Hepatocyte (in vitro differentiated cells): ENCODE data around the gene AGFG2. TPM values are rescaled to one million over a fixed set of nuclear protein-coding genes. Genes with fewer than 3 reads are reported as not detected.

Experiments
- DNase-seq: peaks from one replicate; pipeline ENCODE4 v3.0.0-alpha.2; 2016; ENCODE audit warnings: low spot score
- H2AFZ ChIP-seq: fragments of 200-600 bp; sonication (generic); 2 replicates; pipeline ENCODE4 v1.6.0; 2016; ENCODE audit warnings: antibody characterized with exemption, mild to moderate bottlenecking
- H3K27ac ChIP-seq: fragments of 200-600 bp; sonication (generic); 2 replicates; pipeline ENCODE4 v1.5.1; 2016; ENCODE audit warnings: mild to moderate bottlenecking
- H3K27me3 ChIP-seq: fragments of 200-600 bp; sonication (generic); 2 replicates; pipeline ENCODE4 v1.6.1; 2016
- H3K36me3 ChIP-seq: fragments of 200-600 bp; sonication (generic); replicated peaks from 2 replicates; pipeline ENCODE4 v1.5.1; 2016; ENCODE audit warnings: low read depth; ENCODE audit not compliant: insufficient read depth
- H3K4me1 ChIP-seq: fragments of 200-600 bp; sonication (generic); 2 replicates; pipeline ENCODE4 v1.5.1; 2016; ENCODE audit warnings: mild to moderate bottlenecking, moderate library complexity; ENCODE audit not compliant: insufficient read depth
- H3K4me2 ChIP-seq: fragments of 200-600 bp; sonication (generic); 2 replicates; pipeline ENCODE4 v1.6.0; 2016
- H3K4me3 ChIP-seq: fragments of 200-600 bp; sonication (generic); 2 replicates; pipeline ENCODE4 v1.5.1; 2016; ENCODE audit warnings: mild to moderate bottlenecking
- H3K79me2 ChIP-seq: fragments of 200-600 bp; sonication (generic); 2 replicates; pipeline ENCODE4 v1.6.0; 2017; ENCODE audit warnings: mild to moderate bottlenecking
- H3K9me2 ChIP-seq: fragments of 200-600 bp; sonication (generic); replicated peaks from 2 replicates; pipeline ENCODE4 v1.6.0; 2017; ENCODE audit warnings: mild to moderate bottlenecking; ENCODE audit not compliant: insufficient read depth
- H3K9me3 ChIP-seq: fragments of 200-600 bp; sonication (generic); 2 replicates; pipeline ENCODE4 v1.5.1; 2016; ENCODE audit warnings: low read depth, mild to moderate bottlenecking
- H4K20me1 ChIP-seq: fragments of 200-600 bp; sonication (generic); 2 replicates; pipeline ENCODE4 v1.6.0; 2016; ENCODE audit warnings: mild to moderate bottlenecking; ENCODE audit not compliant: insufficient read depth, poor library complexity, severe bottlenecking
- CTCF ChIP-seq: fragments of 200-600 bp; sonication (generic); IDR thresholded peaks from 2 replicates; pipeline ENCODE4 v1.5.1; 2016; ENCODE audit warnings: antibody characterized with exemption, mild to moderate bottlenecking; ENCODE audit not compliant: poor library complexity
- EZH2 ChIP-seq: fragments of 200-600 bp; sonication (generic); IDR thresholded peaks from 2 replicates; pipeline ENCODE4 v1.6.1; 2016; ENCODE audit warnings: antibody characterized with exemption, mild to moderate bottlenecking, borderline replicate concordance
- EZH2phosphoT487 ChIP-seq: fragments of 200-600 bp; sonication (generic); IDR thresholded peaks from one replicate; pipeline ENCODE4 v1.6.1; 2018; ENCODE audit warnings: antibody characterized with exemption, mild to moderate bottlenecking, low read depth, moderate library complexity; ENCODE audit not compliant: unreplicated experiment, severe bottlenecking
- WGBS: methylation state at CpG from one replicate; pipeline ENCODE4 v1.1.6; 2016; ENCODE audit warnings: low lambda C conversion rate; ENCODE audit errors: missing lambda C conversion rate; 5-methylcytosine and 5-hydroxymethylcytosine counted together
- polyA plus RNA-seq: library from polyadenylated mRNA; unstranded; fragments of >200 nt; fragmentation: Nextera tagmentation; extraction: Ambion mirVana; gene quantifications from 2 replicates; pipeline ENCODE4 v1.2.1, GENCODE V29; 2016
- total RNA-seq: library from RNA; depleted of rRNA; stranded (reverse); fragments of >200 nt; gene quantifications from 2 replicates; pipeline ENCODE4 v1.2.3, GENCODE V29; 2014

The AGFG2 gene
- total and polyA plus RNA-seq, 2 experiments from 2014 or later, result 32.8 to 53.7 TPM

GRCh38 chr7:100570954-100571828, 32.2 kb downstream of the AGFG2 start:
- DNase-seq, result peak; percentile 80
- H3K4me1 ChIP-seq, result peaks cover 44% of the 10 kb centered on the region
- H4K20me1 ChIP-seq, result no peaks in the 10 kb centered on the region
- H3K36me3 ChIP-seq, result no peaks in the 10 kb centered on the region
- H3K9me2 ChIP-seq, result no peaks in the 10 kb centered on the region
- H3K4me2 ChIP-seq, result peak overlapping the region; percentile 51
- TF ChIP-seq EZH2 (no peak), EZH2phosphoT487 (no peak), CTCF (no peak)
- no peaks in the 10 kb centered on the region for H3K9me3 ChIP-seq
- no peak overlapping the region for H2AFZ ChIP-seq
- no peak overlapping the region for H3K4me3 ChIP-seq
- no peaks in the 10 kb centered on the region for H3K27me3 ChIP-seq
- no peaks in the 10 kb centered on the region for H3K79me2 ChIP-seq
- WGBS, result 59% methylated on average over 20 of the region's 26 CpGs
- H3K27ac ChIP-seq, result peak overlapping the region; percentile 77

- no peaks in the 10 kb centered on the region for H3K79me2 ChIP-seq
- 78% methylated on average over 2 of the region's 2 CpGs for WGBS
- peak overlapping the region; percentile 77 for H3K27ac ChIP-seq
- no peaks in the 10 kb centered on the region for H3K36me3 ChIP-seq
- H4K20me1 ChIP-seq, result no peaks in the 10 kb centered on the region
- no peaks in the 10 kb centered on the region for H3K9me2 ChIP-seq
- H3K4me1 ChIP-seq, result peaks cover 41% of the 10 kb centered on the region
- peak overlapping the region; percentile 51 for H3K4me2 ChIP-seq
- no peaks in the 10 kb centered on the region for H3K9me3 ChIP-seq
- TF ChIP-seq EZH2phosphoT487, result no peak
- no peak for TF ChIP-seq CTCF
- no peak for TF ChIP-seq EZH2
- no peak overlapping the region for H2AFZ ChIP-seq
- no peaks in the 10 kb centered on the region for H3K27me3 ChIP-seq
- peak; percentile 66 for DNase-seq
- no peak overlapping the region for H3K4me3 ChIP-seq
Observed at GRCh38 chr7:100571829-100572116, 32.8 kb downstream of the AGFG2 start.

GRCh38 chr7:100572281-100572948, 33.4 kb downstream of the AGFG2 start:
- DNase-seq, result no peak
- Histone ChIP-seq H3K9me3 (no peaks in the 10 kb centered on the region), H4K20me1 (no peaks in the 10 kb centered on the region), H2AFZ (no peak overlapping the region), H3K27ac (peak overlapping the region; percentile 77), H3K4me1 (peaks cover 40% of the 10 kb centered on the region), H3K27me3 (no peaks in the 10 kb centered on the region), H3K79me2 (no peaks in the 10 kb centered on the region), H3K9me2 (no peaks in the 10 kb centered on the region), H3K4me3 (no peak overlapping the region), H3K4me2 (peak overlapping the region; percentile 51), H3K36me3 (no peaks in the 10 kb centered on the region)
- TF ChIP-seq CTCF, result no peak
- no peak for TF ChIP-seq EZH2
- no peak for TF ChIP-seq EZH2phosphoT487
- WGBS, result 94% methylated on average over 10 of the region's 20 CpGs
